A172 (cell line): Measurements from ENCODE around the gene BCCIP. TPM values are rescaled to one million over a fixed set of nuclear protein-coding genes. Genes with fewer than 3 reads are reported as not detected.

Source experiments
- total RNA-seq: library from RNA; depleted of rRNA; stranded (reverse); fragments of >200 nt; shearing (Covaris generic); gene quantifications from 2 replicates; pipeline ENCODE4 v1.2.3, GENCODE V29; 2014; rRNA removed

BCCIP gene
- total RNA-seq, 1 experiment from 2014 or later = 67.1 TPM

Other genes with a start within 250 kb of the BCCIP start
- not detected in 2 replicates for gene TEX36, start 140.4 kb upstream of the BCCIP start, total RNA-seq
- 16.5 and 17.5 TPM in 2 replicates for gene EDRF1, start 103.8 kb upstream of the BCCIP start, total RNA-seq
- not detected in 2 replicates for gene MMP21, start 47.7 kb upstream of the BCCIP start, total RNA-seq
- 98.4 and 101 TPM in 2 replicates for gene UROS, start 288 bp upstream of the BCCIP start, total RNA-seq
- gene DHX32, start 57.7 kb downstream of the BCCIP start, total RNA-seq = 39.5 and 40.1 TPM in 2 replicates
- gene FANK1, start 73.0 kb downstream of the BCCIP start, total RNA-seq = 4.9 and 8.2 TPM in 2 replicates